Smooth muscle cell (in vitro differentiated cells): ENCODE data around the gene MDGA2. TPM values are rescaled to one million over a fixed set of nuclear protein-coding genes. Genes with fewer than 3 reads are reported as not detected.

Source experiments
- DNase-seq: peaks from one replicate; lab custom pipeline; 2025; ENCODE audit not compliant: unreplicated experiment; lab: John Stamatoyannopoulos, UW
- H2AFZ ChIP-seq: fragments of 200-600 bp; sonication (generic); 2 replicates; pipeline ENCODE4 v1.6.0; 2016; ENCODE audit warnings: antibody characterized with exemption, low read depth, mild to moderate bottlenecking
- H3F3A ChIP-seq: fragments of 200-600 bp; sonication (generic); 2 replicates; pipeline ENCODE4 v1.6.0; 2017; ENCODE audit warnings: antibody characterized with exemption, low read depth
- H3K27ac ChIP-seq: fragments of 200-600 bp; sonication (generic); 2 replicates; pipeline ENCODE4 v1.5.1; 2016; ENCODE audit warnings: low read depth, mild to moderate bottlenecking
- H3K27me3 ChIP-seq: fragments of 200-600 bp; sonication (generic); 2 replicates; pipeline ENCODE4 v1.6.1; 2016; ENCODE audit warnings: low read depth, mild to moderate bottlenecking
- H3K36me3 ChIP-seq: fragments of 200-600 bp; sonication (generic); 2 replicates; pipeline ENCODE4 v1.5.1; 2016; ENCODE audit warnings: low read depth
- H3K4me1 ChIP-seq: fragments of 200-600 bp; sonication (generic); 2 replicates; pipeline ENCODE4 v1.5.1; 2016; ENCODE audit warnings: low read depth
- H3K4me2 ChIP-seq: fragments of 200-600 bp; sonication (generic); 2 replicates; pipeline ENCODE4 v1.6.0; 2016; ENCODE audit warnings: mild to moderate bottlenecking
- H3K4me3 ChIP-seq: fragments of 200-600 bp; sonication (generic); 2 replicates; pipeline ENCODE4 v1.5.1; 2016; ENCODE audit warnings: mild to moderate bottlenecking
- H3K79me2 ChIP-seq: fragments of 200-600 bp; sonication (generic); 2 replicates; pipeline ENCODE4 v1.6.0; 2016; ENCODE audit warnings: low read depth, mild to moderate bottlenecking
- H3K9ac ChIP-seq: fragments of 200-600 bp; sonication (generic); 2 replicates; pipeline ENCODE4 v1.6.0; 2016; ENCODE audit warnings: low read depth
- H3K9me3 ChIP-seq: fragments of 200-600 bp; sonication (generic); replicated peaks from 2 replicates; pipeline ENCODE4 v1.5.1; 2016; ENCODE audit warnings: low read depth
- H4K20me1 ChIP-seq: fragments of 200-600 bp; sonication (generic); 2 replicates; pipeline ENCODE4 v1.6.0; 2016; ENCODE audit warnings: low read depth
- WGBS: methylation state at CpG from one replicate; pipeline ENCODE4 v1.1.7; 2016; ENCODE audit warnings: low lambda C conversion rate; 5-methylcytosine and 5-hydroxymethylcytosine counted together
- polyA plus RNA-seq: library from polyadenylated mRNA; unstranded; fragments of >200 nt; fragmentation: Nextera tagmentation; extraction: Ambion mirVana; gene quantifications from 2 replicates; pipeline ENCODE4 v1.2.1, GENCODE V29; 2016
- small RNA-seq: library from RNA; depleted of rRNA; stranded (forward); fragments of <200 nt; gene quantifications from one replicate; pipeline ENCODE3, GENCODE V24; 2014
- total RNA-seq: library from RNA; depleted of rRNA; stranded (reverse); fragments of >200 nt; gene quantifications from 2 replicates; pipeline ENCODE4 v1.2.3, GENCODE V29; 2014
- TF ChIP-seq, protein P1 (sequence below): fragments of 200-600 bp; sonication (generic); IDR thresholded peaks from 2 replicates; pipeline ENCODE4 v1.5.1; 2017; ENCODE audit warnings: borderline replicate concordance, mild to moderate bottlenecking, antibody characterized with exemption; ENCODE audit not compliant: insufficient read depth, poor library complexity, severe bottlenecking

The MDGA2 gene
- total and polyA plus RNA-seq, 2 experiments from 2014 or later, result 1.4 to 1.8 TPM

GRCh38 chr14:46818147-46818546, 857.3 kb downstream of the MDGA2 start:
- no peak for DNase-seq
- no peaks in the 10 kb centered on the region for H3K27me3 ChIP-seq
- no peaks in the 10 kb centered on the region for H3K4me1 ChIP-seq
- H3K4me2 ChIP-seq, result no peak overlapping the region
- H3K4me3 ChIP-seq, result no peak overlapping the region
- TF ChIP-seq, protein P1, sequence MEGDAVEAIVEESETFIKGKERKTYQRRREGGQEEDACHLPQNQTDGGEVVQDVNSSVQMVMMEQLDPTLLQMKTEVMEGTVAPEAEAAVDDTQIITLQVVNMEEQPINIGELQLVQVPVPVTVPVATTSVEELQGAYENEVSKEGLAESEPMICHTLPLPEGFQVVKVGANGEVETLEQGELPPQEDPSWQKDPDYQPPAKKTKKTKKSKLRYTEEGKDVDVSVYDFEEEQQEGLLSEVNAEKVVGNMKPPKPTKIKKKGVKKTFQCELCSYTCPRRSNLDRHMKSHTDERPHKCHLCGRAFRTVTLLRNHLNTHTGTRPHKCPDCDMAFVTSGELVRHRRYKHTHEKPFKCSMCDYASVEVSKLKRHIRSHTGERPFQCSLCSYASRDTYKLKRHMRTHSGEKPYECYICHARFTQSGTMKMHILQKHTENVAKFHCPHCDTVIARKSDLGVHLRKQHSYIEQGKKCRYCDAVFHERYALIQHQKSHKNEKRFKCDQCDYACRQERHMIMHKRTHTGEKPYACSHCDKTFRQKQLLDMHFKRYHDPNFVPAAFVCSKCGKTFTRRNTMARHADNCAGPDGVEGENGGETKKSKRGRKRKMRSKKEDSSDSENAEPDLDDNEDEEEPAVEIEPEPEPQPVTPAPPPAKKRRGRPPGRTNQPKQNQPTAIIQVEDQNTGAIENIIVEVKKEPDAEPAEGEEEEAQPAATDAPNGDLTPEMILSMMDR, result no peak
- no peak overlapping the region for H2AFZ ChIP-seq
- H3K9me3 ChIP-seq, result no peaks in the 10 kb centered on the region
- no peaks in the 10 kb centered on the region for H4K20me1 ChIP-seq
- no peaks in the 10 kb centered on the region for H3F3A ChIP-seq
- no peaks in the 10 kb centered on the region for H3K79me2 ChIP-seq
- H3K9ac ChIP-seq, result no peak overlapping the region
- no peak overlapping the region for H3K27ac ChIP-seq
- WGBS, result 42% methylated on average over 1 of the region's 1 CpG
- no peaks in the 10 kb centered on the region for H3K36me3 ChIP-seq

- Histone ChIP-seq H3K27ac (no peak overlapping the region), H3F3A (no peaks in the 10 kb centered on the region), H3K79me2 (no peaks in the 10 kb centered on the region), H3K9me3 (no peaks in the 10 kb centered on the region), H3K4me2 (no peak overlapping the region), H2AFZ (no peak overlapping the region), H3K4me1 (no peaks in the 10 kb centered on the region), H3K36me3 (no peaks in the 10 kb centered on the region), H3K27me3 (no peaks in the 10 kb centered on the region), H3K9ac (no peak overlapping the region), H4K20me1 (no peaks in the 10 kb centered on the region), H3K4me3 (no peak overlapping the region)
- TF ChIP-seq, protein P1, result no peak
- no peak for DNase-seq
Observed at GRCh38 chr14:46793144-46793543, 882.3 kb downstream of the MDGA2 start.

Small RNAs within 50 kb of the gene (small RNA-seq; reads per million reads assigned to genes)
- gene RF00402, result not detected
